Measurements from ENCODE around the gene TMEM263.

DNA sequence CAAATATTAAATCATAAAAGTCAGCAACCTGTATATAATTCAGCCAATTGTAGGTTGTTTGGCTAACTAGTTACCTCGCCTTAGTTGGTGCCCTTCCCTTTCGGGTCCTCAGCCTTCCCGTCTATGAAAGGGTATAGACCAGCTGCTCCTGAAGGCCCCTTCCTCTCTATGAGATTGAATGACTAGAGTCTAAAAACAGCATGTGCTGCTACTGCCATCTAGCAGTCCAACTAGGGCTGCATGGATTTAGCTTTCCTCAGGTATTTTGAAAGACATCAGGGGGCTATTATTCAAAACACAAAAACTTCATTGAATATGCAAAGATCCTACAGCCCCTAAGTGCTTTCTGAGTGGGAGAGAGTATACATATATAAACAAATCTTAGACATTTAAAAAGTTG lies 37.0 kb upstream of the TMEM263 start:
- TF ChIP-seq, protein P1, sequence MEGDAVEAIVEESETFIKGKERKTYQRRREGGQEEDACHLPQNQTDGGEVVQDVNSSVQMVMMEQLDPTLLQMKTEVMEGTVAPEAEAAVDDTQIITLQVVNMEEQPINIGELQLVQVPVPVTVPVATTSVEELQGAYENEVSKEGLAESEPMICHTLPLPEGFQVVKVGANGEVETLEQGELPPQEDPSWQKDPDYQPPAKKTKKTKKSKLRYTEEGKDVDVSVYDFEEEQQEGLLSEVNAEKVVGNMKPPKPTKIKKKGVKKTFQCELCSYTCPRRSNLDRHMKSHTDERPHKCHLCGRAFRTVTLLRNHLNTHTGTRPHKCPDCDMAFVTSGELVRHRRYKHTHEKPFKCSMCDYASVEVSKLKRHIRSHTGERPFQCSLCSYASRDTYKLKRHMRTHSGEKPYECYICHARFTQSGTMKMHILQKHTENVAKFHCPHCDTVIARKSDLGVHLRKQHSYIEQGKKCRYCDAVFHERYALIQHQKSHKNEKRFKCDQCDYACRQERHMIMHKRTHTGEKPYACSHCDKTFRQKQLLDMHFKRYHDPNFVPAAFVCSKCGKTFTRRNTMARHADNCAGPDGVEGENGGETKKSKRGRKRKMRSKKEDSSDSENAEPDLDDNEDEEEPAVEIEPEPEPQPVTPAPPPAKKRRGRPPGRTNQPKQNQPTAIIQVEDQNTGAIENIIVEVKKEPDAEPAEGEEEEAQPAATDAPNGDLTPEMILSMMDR (IDR thresholded peaks at IDR 0.05; ENCODE audit: poor library complexity), result peak; percentile 68
- no peak for TF ChIP-seq EZH2 (IDR thresholded peaks at IDR 0.05; ENCODE audit: borderline replicate concordance)
